Dermis blood vessel endothelial cell (primary cell): ENCODE data around the gene CDH11. TPM values are rescaled to one million over a fixed set of nuclear protein-coding genes. Genes with fewer than 3 reads are reported as not detected.

Source experiments
- DNase-seq: peaks from one replicate; pipeline ENCODE4 v3.0.0; 2010
- total RNA-seq: library from RNA; depleted of rRNA; stranded (reverse); fragments of >200 nt; gene quantifications from 2 replicates; pipeline ENCODE4 v1.2.3, GENCODE V29; 2014

The CDH11 gene
- total RNA-seq, 1 donor from 2014 or later: 4.9 TPM

DNA sequence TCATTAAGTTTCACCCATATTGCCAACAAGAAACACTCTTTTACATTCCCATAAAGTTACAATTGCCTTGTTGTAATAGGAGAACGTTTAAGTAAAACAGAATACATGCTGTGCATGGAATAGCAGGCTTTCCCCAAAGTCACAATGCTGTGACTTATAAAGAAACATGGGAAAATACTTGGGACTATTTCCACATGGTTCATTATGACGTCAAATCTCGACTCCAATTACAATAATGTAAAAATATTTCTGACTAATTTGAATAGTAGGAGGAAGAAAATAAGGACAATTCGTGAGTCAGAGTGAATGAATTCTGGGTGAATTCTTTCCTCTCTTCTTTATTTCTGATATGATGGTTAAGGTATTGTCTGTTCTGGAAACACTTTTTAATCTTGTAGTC is 52.8 kb downstream of the CDH11 start:
- DNase-seq: no peak

DNA sequence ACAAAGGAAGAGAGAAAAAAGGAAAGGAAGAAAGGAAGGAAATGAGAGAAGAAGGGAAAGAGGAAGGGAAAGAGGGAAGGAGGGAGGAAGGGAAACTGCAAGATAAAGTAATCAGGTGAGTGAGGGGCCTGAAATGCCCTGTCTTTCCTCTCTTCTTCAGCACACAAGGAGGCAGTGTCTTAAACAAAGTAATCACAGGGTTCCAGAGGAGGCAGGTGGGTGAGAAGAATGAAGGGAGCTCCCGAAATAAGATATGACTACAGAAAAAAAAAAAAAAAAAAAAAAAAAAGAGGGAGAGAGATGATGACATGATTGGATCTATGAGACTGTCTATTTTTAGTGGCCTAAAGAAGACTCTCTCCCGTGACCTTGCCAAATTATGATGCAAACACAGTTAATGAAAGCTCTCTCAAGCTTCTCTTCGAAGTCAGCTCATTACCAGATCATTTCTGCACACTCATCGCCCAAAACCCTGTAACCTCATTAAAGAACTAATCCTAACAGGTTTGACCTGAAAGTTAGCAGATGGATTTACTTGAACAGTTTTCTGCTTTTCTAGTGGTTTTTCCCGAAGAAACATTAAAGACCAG is 53.6 kb downstream of the CDH11 start:
- DNase-seq: no peak

- DNase-seq: no peak
These were observed 55.2 kb downstream of the CDH11 start for GRCh38 chr16:65066651-65067050.

GRCh38 chr16:65065031-65065430 is 56.8 kb downstream of the CDH11 start:
- DNase-seq: no peak

DNA sequence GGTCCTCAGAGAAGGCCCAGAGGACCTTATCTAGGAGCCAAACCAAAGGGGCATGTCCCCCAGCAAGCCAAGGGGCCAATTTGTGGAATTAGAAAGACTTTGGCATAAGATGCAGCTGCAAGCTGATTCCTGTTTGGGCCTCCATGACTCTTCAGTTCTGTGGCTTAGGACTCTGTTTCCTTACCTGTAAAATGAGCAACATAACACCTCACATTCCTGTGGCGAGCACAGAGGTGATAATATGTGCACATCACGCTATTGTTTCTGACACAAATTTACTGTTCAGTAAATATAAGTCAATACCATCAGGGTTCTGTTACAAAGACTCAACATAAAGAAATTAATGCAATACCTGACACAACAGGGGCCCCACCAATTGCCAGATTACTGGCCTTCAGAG is 57.7 kb downstream of the CDH11 start:
- no peak for DNase-seq

GRCh38 chr16:65062736-65063583 is 58.9 kb downstream of the CDH11 start:
- no peak for DNase-seq

DNA sequence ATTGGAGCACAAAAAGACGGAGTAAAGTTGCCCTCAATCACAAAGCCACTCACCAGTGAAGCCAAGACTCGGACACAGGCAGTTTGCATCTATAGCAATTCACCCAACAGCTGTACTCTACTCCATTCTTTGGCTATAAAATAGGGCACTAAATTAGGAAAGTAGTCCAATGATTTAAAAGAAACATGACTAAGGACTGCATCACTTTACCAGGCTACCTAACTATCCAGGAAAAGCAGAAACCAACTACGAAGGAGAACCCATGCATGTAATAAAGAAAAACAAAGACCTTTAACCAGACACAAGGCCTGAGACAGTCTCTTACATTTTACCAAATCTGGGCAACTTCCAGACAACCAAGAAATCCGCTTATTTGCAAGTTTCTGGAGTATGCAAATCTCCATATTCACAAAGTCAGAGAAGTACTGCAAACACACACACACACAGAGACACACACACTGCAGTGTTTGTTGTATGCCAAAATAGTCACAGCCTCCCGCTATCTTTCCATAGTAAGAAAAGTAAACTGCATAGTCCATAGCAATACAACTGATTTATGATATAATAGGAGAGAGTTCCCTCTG is 59.8 kb downstream of the CDH11 start:
- DNase-seq: no peak

GRCh38 chr16:65061263-65061662 is 60.6 kb downstream of the CDH11 start:
- no peak for DNase-seq

GRCh38 chr16:65059406-65059980 is 62.4 kb downstream of the CDH11 start:
- no peak for DNase-seq

DNA sequence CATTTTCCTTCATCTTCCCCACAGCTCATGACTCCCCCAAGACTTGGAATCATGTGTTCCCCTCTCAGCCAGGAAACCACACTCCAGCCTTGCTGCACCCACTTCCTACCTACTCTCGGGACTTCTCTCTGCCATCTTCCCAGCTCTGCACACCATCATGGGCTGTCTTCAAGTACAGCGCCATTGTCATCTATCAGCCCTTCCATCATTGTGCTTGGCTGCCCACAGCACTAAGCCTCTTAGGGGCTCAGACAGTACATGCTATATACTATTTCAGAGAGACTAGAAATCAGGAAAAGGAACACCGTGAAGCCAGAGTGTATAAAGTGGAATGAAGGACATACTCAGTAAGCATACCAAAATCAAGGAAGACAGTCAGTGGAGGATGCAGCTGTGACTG is 64.7 kb downstream of the CDH11 start:
- DNase-seq: no peak

GRCh38 chr16:65054457-65054856 is 67.4 kb downstream of the CDH11 start:
- no peak for DNase-seq

DNA sequence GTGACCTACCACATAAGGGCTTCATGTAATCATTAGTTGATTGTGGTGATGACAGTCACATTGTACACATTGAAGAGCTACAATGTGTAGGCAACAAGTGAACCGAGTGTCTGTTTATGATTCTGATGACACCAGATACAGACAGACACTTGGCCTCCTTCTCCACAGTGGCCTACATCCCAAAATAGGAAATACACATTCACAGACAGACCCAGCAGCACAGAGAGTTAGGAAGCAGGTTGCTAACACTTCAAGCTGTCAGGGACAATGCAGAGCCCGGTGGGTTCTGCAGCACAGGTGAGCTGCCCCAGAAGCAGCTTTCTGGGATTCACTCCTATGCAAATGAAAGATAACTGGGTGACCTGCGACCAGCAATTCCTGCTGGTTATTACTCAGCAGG is 72.2 kb downstream of the CDH11 start:
- DNase-seq: no peak

- DNase-seq: no peak
These were observed 75.9 kb downstream of the CDH11 start for GRCh38 chr16:65045961-65046360.

DNA sequence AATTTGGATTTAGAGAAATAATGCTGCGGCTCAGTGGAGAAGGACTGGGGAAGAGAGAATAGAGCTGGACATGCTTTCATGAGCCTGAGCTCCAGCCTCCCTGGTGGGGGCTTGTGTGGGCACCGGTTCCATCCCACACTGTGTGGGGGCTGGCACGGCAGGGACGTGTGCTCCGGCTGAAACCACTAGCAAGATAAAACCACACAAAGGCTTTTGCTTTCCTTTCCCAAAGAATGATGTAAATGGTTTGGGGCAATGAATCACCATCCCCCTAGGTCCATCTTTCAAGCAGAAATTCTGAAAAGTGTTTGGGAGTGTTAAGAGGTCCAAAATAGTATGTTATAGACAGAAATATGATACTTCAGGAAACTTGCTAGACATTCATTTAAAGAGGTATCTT is 77.0 kb downstream of the CDH11 start:
- no peak for DNase-seq

DNA sequence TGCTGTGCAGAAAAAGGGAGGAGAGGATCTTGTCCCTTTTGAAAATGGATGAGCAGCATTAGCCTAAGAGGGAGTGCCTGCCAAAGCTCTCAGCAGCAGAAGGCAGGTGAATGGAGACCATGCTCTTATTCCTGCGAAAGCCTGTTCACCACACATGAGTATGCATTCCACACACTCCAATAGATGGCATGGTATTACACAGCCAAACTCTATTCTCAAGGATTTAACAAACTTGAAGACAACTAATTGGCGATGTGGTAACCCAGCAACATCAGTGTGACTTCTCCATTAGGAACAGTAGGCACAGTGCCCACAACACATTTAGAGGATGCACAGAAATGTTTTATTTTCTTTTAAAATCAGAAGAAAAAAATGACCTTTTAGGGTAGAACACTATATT is 77.8 kb downstream of the CDH11 start:
- no peak for DNase-seq

DNA sequence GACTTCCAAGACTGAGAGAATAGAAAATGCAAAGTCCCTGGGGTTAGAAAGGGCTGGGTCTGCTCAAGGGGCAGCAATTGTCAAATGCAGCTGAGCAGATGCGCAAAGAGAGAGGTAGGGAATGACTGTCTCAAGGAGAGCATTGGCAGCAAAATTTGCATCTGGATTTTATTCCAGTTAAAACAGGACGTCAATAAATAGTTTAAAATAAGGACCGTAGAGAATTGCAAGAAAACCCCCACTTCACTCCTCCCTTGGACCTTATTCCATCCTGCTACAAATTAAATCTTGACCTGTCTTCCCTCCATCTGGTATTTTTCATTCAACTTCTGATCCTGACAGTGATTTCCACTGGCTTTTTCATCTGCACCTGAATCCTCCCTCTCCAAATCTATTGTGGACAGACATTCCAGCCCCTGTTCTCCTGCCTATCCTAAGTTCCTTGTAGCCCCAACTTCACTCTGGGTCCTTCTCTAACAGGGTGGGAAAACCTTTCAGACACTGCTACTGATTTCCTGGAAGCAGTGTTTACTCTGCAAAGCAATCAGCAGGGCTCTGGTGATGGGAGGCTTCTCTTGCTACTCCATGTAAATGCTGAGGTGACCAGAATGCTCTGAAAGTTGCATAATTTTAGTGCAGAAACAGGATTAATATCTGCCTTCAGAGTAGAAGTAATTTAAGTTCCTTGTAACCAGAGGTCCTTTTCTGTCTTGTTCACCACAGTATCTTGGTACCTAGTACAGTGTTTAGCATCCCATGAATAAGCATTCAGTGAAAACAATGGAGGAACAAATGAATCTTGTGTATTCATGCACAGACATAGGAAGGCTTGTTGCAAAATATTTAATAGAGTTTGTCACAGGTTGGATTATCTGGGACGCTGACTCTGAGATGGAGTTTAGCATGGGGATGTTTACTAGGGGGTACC is 79.2 kb downstream of the CDH11 start:
- DNase-seq: no peak

DNA sequence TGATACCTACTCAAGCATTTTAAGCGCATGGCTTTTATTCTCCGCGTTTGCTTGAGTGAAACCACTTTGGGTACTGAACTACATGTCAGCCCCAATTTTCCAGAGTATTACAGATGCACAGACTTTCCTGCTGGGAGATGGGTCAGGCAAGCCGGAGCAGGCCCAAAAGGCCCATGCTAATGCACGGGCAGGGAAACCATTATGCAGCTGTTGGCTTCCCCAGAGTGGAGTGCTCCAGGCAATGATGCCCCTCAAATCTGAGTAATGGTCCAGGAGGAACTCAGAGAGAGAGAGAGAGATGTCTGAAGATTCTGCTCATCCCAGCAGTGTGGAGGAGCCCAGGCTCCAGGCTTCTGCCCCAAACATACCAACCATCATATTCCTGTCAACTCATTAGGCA is 80.2 kb downstream of the CDH11 start:
- DNase-seq: no peak

DNA sequence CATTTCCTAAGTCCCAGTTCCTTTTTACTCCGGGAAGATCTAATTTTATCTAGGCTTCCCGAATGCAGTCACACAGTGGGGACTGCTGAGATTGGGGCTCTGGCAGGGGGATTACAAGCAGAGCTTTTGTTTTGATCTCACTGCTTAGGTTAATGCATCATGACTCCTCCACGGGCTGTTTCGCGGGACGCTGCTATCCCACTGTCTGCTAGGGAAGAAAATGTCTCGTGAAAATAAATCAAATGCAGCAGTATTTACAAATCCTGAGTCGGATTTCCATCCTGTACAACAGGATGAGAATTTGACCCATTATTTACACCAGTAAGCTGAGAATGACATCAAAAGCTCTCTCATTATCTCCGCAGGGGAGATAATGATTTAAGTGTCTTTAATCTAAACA is 83.8 kb downstream of the CDH11 start:
- DNase-seq: no peak

GRCh38 chr16:65037556-65037955 is 84.3 kb downstream of the CDH11 start:
- DNase-seq: no peak

DNA sequence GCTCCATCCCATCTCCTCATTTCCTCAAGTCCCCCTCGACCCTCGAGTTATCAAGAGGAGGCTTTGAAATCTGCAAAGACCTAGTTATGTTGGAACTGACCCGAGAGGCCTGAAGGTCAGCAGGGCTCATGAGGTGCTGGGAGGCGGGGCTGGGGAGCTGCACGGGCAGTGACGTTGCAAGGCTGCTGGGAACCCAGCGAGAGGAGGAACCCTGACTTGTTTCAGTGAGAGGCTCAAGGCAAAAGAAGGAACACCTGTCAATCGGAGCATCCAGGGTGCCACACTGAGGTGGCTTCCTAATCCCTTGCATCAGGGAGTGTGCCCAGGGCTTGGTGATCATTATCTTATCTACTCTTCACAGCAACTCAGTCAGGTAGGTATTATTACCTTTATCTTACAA is 86.9 kb downstream of the CDH11 start:
- DNase-seq: no peak

DNA sequence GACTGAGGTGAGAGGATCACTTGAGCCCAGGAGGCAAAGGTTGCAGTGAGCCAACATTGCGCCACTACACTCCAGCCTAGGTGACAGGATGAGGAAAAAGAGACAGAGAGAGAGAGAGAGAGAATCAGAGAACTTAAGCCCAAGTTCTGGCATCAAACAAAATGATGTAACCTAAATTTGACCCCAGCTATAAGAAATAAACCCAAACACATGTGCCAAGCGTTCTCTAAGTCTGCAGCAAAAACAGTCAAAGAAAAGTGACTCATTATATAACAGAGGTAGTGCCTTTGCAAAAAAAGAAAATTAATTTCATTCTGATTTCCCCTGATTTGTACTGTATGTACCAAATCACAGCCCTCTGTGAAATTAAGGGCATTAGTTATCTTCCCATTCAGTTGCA is 89.5 kb downstream of the CDH11 start:
- DNase-seq: no peak

DNA sequence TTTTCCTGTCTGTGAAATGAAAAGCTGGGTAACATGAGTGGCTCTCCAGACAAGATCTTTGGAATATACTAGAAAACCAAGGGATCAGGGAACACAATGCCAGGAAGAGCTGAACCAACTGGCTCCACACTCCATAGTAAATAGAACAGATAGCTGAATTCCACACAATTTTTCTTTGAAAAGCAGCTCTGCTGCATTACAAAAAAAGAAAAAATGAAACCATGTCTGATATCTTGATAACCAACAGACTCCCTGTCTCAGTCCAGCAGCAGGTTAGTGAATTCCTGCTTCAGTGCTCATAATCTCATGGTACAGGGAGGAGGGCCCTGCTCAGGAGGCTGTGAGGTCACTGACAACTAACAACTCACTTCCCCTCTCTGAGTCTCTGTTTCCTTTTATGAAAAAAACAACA is 97.1 kb downstream of the CDH11 start:
- DNase-seq: peak; percentile 6

DNA sequence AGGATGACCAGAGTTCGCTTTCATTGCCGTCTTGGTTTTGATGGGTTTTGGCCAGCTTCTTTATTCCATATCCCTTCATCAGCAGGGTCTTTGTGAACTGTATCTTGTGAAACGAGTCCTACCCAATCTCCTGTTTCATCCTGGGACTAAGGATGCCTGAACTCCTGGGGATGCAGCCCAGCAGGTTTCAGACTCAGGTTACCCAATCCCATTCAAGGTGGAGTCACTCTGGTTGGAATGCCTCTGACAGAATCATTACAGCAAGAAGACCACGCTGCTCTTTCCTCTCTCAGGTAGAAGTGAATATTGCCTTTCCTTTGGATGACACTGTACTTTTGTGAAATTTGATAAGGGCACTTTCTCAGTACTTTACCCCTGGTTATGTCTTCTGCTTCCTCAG is 98.1 kb downstream of the CDH11 start:
- DNase-seq: no peak
